Activated naive CD8-positive, alpha-beta T cell treated with anti-CD3 and anti-CD28 coated beads, Interleukin-2, amount 50 U/mL, for 24 hours (primary cell): Measurements from ENCODE around the gene MFSD6.
A peak's percentile ranks its signal among the peaks of the same experiment; 100 is the strongest.
"Not testable (repeated sequence)": the region's sequence is repeated elsewhere in the genome, so short reads cannot be mapped to it uniquely, and the experiment has no call there.

Experiments
- ATAC-seq: fragments of 150-1000 bp; cut with Tn5 transposase; one replicate; pipeline ENCODE4 v1.10.0; 2021
- DNase-seq: peaks from one replicate; pipeline ENCODE4 v3.0.0; 2021
- H3K27ac Mint-ChIP-seq: one replicate; pipeline ENCODE4 v1.8.0; 2021; ENCODE audit warnings: mild to moderate bottlenecking, mixed read lengths
- H3K27me3 Mint-ChIP-seq: one replicate; pipeline ENCODE4 v1.8.0; 2021; ENCODE audit warnings: mixed read lengths
- H3K36me3 Mint-ChIP-seq: one replicate; pipeline ENCODE4 v1.8.0; 2021; ENCODE audit warnings: low read depth, mixed read lengths
- H3K4me1 Mint-ChIP-seq: one replicate; pipeline ENCODE4 v1.8.0; 2021; ENCODE audit warnings: mixed read lengths
- H3K4me3 Mint-ChIP-seq: one replicate; pipeline ENCODE4 v1.8.0; 2021; ENCODE audit warnings: mild to moderate bottlenecking, moderate library complexity, mixed read lengths
- H3K9me3 Mint-ChIP-seq: one replicate; pipeline ENCODE4 v1.8.0; 2021; ENCODE audit warnings: mixed read lengths

MFSD6 gene

DNA sequence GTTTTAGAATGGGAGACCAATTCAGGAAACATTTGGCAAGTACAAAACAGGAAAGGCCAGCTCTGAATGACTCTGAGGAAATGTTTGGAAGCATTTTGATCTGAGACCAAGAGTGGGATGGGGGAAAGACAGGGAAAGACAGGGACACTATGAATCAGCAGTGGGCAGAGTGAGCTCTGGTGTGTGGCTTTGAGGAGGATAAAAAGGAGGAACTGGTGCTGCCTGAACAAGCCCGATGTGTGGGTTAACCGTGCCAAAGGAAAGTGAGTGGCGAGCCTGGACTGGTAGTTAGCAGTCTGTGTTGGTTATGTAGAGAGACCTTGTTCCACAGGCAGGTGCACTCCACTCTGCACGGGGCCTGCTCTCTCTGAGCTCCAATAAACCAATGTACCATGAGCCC lies 5.3 kb downstream of the MFSD6 start:
- Mint-ChIP-seq H3K4me1 (peaks cover 80% of the 10 kb centered on the region), H3K27me3 (no peaks in the 10 kb centered on the region), H3K36me3 (peaks cover 4% of the 10 kb centered on the region), H3K9me3 (no peaks in the 10 kb centered on the region), H3K4me3 (peak overlapping the region; percentile 15), H3K27ac (peak overlapping the region; percentile 69)
- DNase-seq: no peak
- ATAC-seq: no peak

DNA sequence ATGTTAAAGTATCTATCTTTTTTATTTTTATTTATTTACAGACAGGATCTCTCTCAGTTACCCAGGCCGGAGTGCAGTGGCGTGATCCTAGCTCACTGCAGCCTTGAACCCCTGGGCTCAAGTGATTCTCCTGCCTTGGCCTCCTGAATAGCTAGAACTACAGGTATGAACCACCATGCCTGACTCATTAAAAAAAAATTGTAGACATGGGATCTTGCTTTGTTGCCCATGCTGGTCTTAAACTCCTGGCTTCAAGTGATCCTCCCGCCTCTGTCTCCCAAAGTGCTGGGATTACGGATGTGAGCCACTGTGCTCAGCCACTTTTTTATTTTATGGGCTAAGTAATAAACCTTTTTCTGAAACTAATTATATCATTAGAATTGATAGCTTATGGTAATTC lies 7.1 kb downstream of the MFSD6 start:
- peak overlapping the region; percentile 75 for H3K27ac Mint-ChIP-seq
- ATAC-seq (no peak), DNase-seq (no peak)
- H3K4me1 Mint-ChIP-seq: peaks cover 84% of the 10 kb centered on the region
- H3K36me3 Mint-ChIP-seq: peaks cover 6% of the 10 kb centered on the region
- no peaks in the 10 kb centered on the region for H3K27me3 Mint-ChIP-seq
- H3K9me3 Mint-ChIP-seq: no peaks in the 10 kb centered on the region
- peak overlapping the region; percentile 56 for H3K4me3 Mint-ChIP-seq

DNA sequence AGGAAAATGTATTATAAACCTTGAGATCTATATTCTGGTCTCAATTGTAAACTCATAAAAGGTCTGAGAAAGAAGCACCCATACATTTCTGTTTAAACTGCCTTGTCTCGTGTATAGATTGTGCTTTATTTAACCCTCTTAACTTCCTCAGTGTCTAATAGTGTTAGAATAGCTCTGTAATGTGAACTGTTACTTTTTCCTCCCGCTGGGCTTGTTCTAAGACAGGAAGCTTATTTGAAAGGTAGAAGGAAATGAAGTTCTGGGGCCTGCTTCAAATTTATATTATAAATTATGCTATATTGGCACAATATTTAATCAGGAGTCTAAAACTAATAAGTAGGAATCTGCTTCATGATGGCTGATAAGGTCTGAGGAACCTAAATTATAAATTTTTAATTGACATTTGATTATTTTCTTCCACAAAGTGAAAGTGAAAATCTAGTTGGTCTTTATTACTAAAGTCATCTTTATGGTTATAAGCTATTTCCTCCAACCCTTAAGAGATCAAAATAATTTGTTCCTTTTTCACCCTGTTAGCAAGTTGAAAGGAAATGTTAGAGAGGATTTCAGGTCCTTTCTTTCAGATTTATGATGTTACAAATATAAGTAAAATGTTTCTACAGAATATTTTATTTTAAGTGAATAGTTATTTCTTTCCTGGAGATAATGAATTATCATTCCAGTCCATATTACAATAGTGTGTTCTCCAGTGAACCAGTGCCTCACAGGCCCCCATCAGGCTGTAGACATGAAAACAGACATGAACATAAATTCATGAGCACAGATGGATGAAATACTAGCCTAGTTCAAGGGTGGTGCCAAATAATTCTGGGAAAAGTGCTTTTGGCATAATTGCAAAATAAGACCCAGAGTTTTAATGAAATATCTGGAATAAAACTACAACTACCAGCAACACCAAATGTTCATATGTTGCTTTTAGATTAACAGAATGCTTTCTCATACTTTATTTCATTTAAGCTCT lies 7.9 kb downstream of the MFSD6 start:
- Mint-ChIP-seq H3K9me3 (no peaks in the 10 kb centered on the region), H3K4me1 (peaks cover 86% of the 10 kb centered on the region), H3K36me3 (peaks cover 8% of the 10 kb centered on the region), H3K27me3 (no peaks in the 10 kb centered on the region), H3K4me3 (peak overlapping the region; percentile 56), H3K27ac (peak overlapping the region; percentile 75)
- no peak for ATAC-seq
- no peak for DNase-seq

DNA sequence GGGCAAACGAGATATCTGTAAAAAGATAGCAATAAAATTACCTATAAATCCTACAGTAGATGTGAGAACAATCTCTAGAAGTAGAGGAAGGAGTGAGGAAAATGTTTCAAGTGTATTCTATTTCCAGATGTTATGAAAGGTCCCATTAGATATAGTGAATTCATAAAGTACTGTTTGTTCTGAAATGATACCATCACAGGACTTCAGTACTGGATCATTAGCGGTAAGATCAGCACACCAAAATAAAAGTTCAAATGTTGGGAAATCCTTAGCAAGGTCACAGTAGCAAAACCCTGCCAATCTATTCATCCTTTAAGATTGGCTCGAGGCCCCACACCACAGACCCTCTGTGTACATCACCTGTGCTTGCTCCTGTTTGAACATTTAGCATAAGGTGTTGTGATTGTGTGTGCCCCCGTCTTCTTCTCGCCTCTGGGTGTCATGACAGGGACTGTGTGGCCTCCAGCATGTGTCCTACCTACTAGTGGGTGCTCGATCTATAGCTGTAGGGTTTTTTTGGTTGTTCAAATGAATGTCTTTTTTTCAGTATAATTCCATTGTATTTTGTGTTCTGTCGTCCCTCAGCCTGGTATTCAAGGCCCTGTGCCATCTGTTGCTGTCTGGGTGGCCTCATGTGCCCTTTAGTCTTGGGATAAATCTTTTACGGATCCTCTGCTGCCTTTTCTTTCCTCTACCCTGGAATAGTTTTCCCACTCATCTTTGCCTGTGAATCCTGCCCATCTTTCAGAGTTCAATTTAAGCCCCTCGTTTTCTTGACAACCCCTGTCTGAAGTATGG lies 9.1 kb downstream of the MFSD6 start:
- ATAC-seq: no peak
- H3K27ac Mint-ChIP-seq: peak overlapping the region; percentile 32
- peaks cover 12% of the 10 kb centered on the region for H3K36me3 Mint-ChIP-seq
- peaks cover 82% of the 10 kb centered on the region for H3K4me1 Mint-ChIP-seq
- no peaks in the 10 kb centered on the region for H3K27me3 Mint-ChIP-seq
- H3K4me3 Mint-ChIP-seq: no peak overlapping the region
- no peaks in the 10 kb centered on the region for H3K9me3 Mint-ChIP-seq
- DNase-seq: no peak

DNA sequence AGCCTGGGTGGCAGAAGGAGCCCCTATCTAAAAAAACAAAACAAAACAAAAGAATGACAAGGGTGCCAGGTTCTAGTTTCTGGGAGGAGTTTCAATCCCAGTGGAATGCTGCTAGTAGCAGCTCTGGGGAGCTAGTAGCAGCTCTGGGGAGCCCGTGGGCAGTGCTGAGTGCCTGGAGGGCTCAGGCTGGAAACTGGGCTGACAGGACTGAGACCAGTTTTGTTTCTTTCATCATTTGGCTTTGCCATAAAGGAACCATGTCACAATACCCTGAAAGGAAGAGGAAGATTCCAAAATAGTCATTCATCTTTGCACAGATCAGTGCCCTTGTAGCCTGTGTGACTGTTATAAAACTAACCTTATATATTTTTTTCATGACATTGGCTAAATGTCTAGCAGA lies 10.6 kb downstream of the MFSD6 start:
- peaks cover 19% of the 10 kb centered on the region for H3K36me3 Mint-ChIP-seq
- no peaks in the 10 kb centered on the region for H3K9me3 Mint-ChIP-seq
- no peak for DNase-seq
- no peak for ATAC-seq
- peaks cover 79% of the 10 kb centered on the region for H3K4me1 Mint-ChIP-seq
- no peaks in the 10 kb centered on the region for H3K27me3 Mint-ChIP-seq
- H3K4me3 Mint-ChIP-seq: no peak overlapping the region
- H3K27ac Mint-ChIP-seq: no peak overlapping the region

DNA sequence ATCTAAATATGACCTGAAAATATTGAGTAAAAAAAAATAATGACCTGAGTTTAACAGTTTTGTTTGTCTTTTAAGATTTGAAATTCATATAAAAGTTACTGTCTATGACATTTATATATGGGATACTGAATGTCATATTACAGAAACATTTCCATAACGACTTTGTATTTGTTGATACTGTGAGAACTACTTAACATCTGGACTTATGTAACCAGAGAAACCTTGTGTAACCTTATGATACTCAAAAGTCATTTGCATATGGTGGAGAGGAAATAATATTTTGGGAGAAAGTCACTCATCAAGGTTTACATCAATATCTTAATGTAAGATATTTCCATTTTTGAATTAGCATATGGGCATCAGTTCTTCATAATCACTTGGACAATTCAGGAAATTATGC lies 12.6 kb downstream of the MFSD6 start:
- Mint-ChIP-seq H3K36me3 (peaks cover 26% of the 10 kb centered on the region), H3K27me3 (no peaks in the 10 kb centered on the region), H3K4me1 (peaks cover 79% of the 10 kb centered on the region), H3K27ac (no peak overlapping the region), H3K4me3 (no peak overlapping the region), H3K9me3 (no peaks in the 10 kb centered on the region)
- DNase-seq: no peak
- no peak for ATAC-seq

DNA sequence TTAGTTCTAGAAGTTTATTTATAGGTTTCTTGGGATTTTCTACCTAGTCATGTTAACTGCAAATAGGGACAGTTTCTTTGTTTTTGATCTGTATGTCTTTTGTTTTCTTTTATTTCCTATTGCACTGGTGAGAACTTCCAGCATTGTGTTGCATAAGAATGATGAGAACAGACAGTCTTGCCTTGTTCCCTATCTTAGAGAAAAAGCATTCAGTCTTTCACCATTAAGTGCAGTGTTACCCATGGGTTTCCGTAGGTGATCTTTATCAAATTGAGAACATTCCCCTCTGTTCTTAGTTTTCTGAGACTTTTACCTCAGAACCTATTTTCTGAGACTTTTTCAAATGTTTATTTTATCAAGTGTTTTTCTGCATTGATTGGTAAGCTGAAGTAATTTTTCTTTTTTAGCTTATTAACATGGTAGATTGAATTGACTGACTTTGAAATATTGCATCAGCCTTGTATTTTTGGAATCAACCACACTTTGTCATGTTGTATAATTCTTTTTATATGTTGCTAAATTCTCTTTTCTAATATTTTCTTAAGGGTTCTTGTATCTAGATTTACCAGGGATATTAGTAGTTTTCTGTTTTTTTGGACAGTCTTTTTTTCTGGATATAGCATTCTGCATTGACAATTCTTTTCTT lies 17.2 kb downstream of the MFSD6 start:
- Mint-ChIP-seq H3K9me3 (no peaks in the 10 kb centered on the region), H3K4me3 (no peak overlapping the region), H3K27ac (peak overlapping the region; percentile 75), H3K36me3 (peaks cover 38% of the 10 kb centered on the region), H3K4me1 (peaks cover 57% of the 10 kb centered on the region), H3K27me3 (no peaks in the 10 kb centered on the region)
- ATAC-seq (no peak), DNase-seq (no peak)

DNA sequence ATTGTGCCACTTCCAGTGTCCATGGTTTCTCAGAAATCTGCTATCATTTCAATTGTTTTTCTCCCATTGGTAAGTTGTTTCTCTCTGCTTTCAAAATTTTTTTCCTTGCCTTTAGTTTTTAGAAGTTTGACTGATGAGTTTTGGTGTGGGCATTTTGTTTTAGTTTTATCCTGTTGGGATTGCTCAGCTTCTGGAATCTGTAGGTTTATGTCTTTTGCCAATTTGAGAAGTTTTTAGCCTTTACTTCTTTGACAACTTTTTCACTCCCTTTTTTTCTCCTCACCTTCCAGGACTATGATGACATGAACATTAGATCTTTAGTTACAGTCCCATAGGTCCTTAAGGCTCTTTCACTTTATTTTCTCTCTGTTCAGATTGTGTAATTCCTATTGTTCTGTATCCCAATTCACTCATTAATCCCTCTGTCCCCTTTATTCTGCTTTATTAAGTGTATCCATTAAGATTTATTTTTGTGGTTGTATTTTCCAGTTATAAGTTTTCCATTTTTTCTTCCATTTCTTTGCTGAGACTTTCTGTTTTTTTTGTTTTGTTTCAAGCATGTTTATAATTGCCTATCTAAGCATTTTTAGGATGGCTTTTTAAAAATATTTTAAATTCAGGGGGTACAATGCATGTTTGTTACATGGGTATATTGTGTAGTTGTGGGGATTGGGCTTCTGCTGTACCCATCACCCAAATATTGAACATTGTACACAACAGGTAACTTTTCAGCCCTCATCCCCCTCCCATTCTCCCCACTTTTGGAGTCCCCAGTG lies 17.9 kb downstream of the MFSD6 start:
- Mint-ChIP-seq H3K4me3 (no peak overlapping the region), H3K9me3 (no peaks in the 10 kb centered on the region), H3K36me3 (peaks cover 35% of the 10 kb centered on the region), H3K27me3 (no peaks in the 10 kb centered on the region), H3K27ac (peak overlapping the region; percentile 75), H3K4me1 (peaks cover 50% of the 10 kb centered on the region)
- ATAC-seq (no peak), DNase-seq (no peak)

DNA sequence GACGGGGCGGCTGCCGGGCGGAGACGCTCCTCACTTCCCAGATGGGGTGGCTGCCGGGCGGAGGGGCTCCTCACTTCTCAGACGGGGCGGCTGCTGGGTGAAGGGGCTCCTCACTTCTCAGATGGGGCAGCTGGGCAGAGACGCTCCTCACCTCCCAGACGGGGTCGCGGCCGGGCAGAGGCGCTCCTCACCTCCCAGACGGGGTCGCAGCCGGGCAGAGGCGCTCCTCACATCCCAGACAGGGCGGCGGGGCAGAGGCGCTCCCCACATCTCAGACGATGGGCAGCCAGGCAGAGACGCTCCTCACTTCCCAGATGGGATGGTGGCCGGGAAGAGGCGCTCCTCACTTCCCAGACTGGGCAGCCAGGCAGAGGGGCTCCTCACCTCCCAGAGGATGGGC lies 22.7 kb downstream of the MFSD6 start:
- H3K36me3 Mint-ChIP-seq: peaks cover 32% of the 10 kb centered on the region
- not testable (repeated sequence) for H3K27me3 Mint-ChIP-seq, ATAC-seq, H3K9me3 Mint-ChIP-seq, H3K4me3 Mint-ChIP-seq, DNase-seq, H3K27ac Mint-ChIP-seq
- peaks cover 50% of the 10 kb centered on the region for H3K4me1 Mint-ChIP-seq

DNA sequence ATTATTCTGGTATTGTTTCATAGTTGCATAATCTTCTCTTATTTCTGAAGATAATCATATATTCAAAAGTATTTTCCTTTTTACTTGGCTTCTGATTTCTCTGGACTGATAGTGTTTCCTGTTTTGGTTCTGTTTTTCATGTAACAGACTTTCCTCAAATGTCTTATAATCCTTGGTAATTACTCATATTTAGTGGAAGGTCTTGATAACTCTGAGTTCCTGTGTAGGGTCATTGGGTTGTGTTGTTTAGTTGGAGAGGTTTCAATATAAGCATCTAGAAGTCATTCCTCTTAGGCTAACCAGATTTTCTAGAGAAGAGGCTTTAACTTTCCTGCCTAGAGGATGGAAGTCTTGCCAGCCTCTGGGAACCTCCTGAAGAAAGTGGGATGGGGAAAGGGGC lies 23.8 kb downstream of the MFSD6 start:
- ATAC-seq: no peak
- no peaks in the 10 kb centered on the region for H3K27me3 Mint-ChIP-seq
- no peak overlapping the region for H3K4me3 Mint-ChIP-seq
- peaks cover 32% of the 10 kb centered on the region for H3K36me3 Mint-ChIP-seq
- H3K4me1 Mint-ChIP-seq: peaks cover 43% of the 10 kb centered on the region
- no peaks in the 10 kb centered on the region for H3K9me3 Mint-ChIP-seq
- peak overlapping the region; percentile 14 for H3K27ac Mint-ChIP-seq
- DNase-seq: no peak

DNA sequence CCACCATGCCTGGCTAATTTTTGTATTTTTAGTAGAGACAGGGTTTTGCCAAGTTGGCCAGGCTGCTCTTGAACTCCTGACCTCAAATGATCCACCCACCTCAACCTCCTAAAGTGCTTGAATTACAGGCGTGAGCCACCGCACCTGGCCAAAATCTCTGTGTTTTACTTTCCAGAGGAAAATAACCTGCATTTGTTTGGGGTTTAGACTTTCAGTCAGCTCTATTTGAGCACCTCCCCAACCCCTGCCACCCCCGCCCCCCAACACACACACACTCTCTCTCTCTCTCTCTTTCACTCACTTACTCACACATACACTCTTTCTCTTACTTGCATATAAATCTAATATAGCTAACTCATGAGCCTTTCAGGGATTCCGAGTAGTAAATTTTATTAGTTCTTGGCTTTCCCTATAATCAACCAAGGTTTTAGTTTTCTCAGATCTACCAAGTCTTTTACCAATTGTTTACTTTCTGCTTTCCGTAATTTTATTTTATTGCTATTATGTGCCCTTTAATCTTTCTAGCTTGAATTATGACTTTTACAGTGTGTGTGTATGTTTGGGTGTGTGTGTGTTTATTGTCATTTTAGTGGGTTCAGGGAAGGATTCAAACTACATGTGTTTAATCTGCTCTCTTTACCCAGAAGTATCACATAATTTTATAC lies 24.5 kb downstream of the MFSD6 start:
- ATAC-seq (no peak), DNase-seq (no peak)
- peaks cover 39% of the 10 kb centered on the region for H3K4me1 Mint-ChIP-seq
- H3K9me3 Mint-ChIP-seq: no peaks in the 10 kb centered on the region
- no peak overlapping the region for H3K4me3 Mint-ChIP-seq
- H3K27ac Mint-ChIP-seq: peak overlapping the region; percentile 14
- peaks cover 36% of the 10 kb centered on the region for H3K36me3 Mint-ChIP-seq
- no peaks in the 10 kb centered on the region for H3K27me3 Mint-ChIP-seq

DNA sequence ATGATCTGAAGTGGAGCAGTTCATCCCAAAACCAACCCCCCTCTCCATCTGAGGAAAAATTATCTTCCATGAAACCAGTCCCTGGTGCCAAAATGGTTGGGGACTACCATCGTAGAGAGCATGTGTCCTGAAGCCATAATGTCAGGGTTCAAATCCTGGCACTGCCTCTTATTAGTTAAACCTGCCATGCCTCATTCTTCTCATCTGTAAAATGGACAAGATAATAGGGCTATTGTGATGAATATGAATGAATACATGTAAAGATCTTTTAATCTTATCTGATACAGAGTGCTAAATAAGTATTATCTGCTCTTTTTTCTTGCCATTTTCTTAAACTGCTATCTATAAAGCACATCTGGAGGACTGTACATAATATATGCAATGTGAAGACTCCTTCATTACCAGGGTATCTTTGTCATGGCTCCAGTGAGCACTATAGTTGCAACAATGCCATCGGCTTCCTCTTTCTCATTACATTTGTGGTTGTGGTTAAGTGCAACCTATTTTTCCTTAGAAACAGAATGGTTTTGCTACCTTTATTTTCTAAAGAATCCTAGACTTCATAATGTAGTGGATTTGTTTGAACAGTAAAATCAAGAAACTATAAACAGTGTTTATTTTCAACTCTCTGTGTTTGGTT lies 27.0 kb downstream of the MFSD6 start:
- Mint-ChIP-seq H3K27ac (no peak overlapping the region), H3K36me3 (peaks cover 43% of the 10 kb centered on the region), H3K4me1 (peaks cover 49% of the 10 kb centered on the region), H3K9me3 (no peaks in the 10 kb centered on the region), H3K27me3 (no peaks in the 10 kb centered on the region), H3K4me3 (no peak overlapping the region)
- DNase-seq (no peak), ATAC-seq (no peak)

DNA sequence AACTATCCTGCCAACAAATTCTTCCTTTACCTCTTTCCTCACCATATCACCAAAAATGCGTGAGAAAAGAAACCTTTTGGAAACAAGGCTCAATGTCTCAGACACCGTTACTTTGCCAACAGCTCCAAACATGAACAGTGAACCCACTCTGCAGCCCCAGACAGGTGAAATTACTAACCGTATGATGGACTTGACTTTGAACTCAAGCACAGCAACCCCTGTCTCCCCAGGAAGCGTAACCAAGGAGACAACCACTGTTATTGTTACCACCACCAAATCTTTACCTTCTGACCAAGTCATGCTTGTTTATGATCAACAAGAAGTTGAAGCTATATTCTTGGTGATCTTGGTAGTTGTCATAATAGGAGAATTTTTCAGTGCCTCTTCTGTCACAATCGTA lies 28.4 kb downstream of the MFSD6 start:
- DNase-seq: no peak
- Mint-ChIP-seq H3K4me3 (no peak overlapping the region), H3K27me3 (no peaks in the 10 kb centered on the region), H3K27ac (no peak overlapping the region), H3K36me3 (peaks cover 43% of the 10 kb centered on the region), H3K4me1 (peaks cover 62% of the 10 kb centered on the region), H3K9me3 (no peaks in the 10 kb centered on the region)
- ATAC-seq: no peak
